Spleen (tissue), 7 donors: ENCODE measurements around the gene POU3F4.

Experiments
- POLR2A ChIP-seq, 3 donors: fragments of 450-650 bp; IDR thresholded peaks; one replicate each; pipeline ENCODE4 v1.5.1; 2017; ENCODE audit warnings: antibody characterized with exemption in 3 of 3, mild to moderate bottlenecking in 1 of 3
- TF ChIP-seq, protein P1 (sequence below), 11 experiments: fragments of 200-600 bp in 7 of 11; fragments of 450-650 bp in 4 of 11; sonication (generic) in 4 of 11; IDR thresholded peaks in 8 of 11; conservative IDR thresholded peaks in 3 of 11; 1 replicate in 7 of 11; 2 replicates in 4 of 11; pipeline versions ENCODE4 v1.4.0 to v1.8.0; 2016 to 2021; ENCODE audit warnings: antibody characterized with exemption in 11 of 11, inconsistent platforms in 4 of 11, mild to moderate bottlenecking in 1 of 11
- donor health status: DM: no; HTN: no; CAD: no; lungs with moderate emphysema.
- donor health status: DM: no; HTN: no; CAD: no.
- donor health status: DM: no; HTN: no; CAD: no.

DNA sequence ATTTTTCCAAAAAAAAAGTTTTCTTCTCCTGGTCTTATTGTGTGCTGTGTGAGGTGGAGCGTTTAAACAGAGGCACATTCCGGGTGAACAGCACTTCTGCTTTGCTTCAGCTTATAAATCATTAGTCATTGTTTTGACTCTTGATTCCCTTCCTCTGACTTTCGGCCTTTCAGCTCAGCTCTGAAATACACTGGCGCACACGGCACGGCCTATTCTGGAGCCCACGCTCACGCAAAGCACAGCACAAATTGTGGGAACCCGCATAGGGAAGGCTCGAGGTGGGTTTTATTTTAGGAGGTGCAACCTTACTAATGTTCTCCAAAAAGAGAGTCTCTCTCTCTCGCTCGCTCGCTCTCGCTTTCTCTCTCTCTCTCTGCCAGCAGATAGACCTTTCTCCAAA lies 4.0 kb downstream of the POU3F4 start:
- TF ChIP-seq, protein P1, sequence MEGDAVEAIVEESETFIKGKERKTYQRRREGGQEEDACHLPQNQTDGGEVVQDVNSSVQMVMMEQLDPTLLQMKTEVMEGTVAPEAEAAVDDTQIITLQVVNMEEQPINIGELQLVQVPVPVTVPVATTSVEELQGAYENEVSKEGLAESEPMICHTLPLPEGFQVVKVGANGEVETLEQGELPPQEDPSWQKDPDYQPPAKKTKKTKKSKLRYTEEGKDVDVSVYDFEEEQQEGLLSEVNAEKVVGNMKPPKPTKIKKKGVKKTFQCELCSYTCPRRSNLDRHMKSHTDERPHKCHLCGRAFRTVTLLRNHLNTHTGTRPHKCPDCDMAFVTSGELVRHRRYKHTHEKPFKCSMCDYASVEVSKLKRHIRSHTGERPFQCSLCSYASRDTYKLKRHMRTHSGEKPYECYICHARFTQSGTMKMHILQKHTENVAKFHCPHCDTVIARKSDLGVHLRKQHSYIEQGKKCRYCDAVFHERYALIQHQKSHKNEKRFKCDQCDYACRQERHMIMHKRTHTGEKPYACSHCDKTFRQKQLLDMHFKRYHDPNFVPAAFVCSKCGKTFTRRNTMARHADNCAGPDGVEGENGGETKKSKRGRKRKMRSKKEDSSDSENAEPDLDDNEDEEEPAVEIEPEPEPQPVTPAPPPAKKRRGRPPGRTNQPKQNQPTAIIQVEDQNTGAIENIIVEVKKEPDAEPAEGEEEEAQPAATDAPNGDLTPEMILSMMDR (IDR thresholded peaks at IDR 0.05 in 8 of 11, conservative IDR thresholded peaks at IDR 0.05 in 3 of 11): no peak
- no peak for TF ChIP-seq POLR2A (IDR thresholded peaks at IDR 0.05)
